ENCODE measurements around the gene SLC6A18. TPM values are rescaled to one million over a fixed set of nuclear protein-coding genes. Genes with fewer than 3 reads are reported as not detected.
"Not testable (repeated sequence)": the region's sequence is repeated elsewhere in the genome, so short reads cannot be mapped to it uniquely, and the experiment has no call there.

Gene SLC6A18
- total RNA-seq, 1 experiment from 2014 or later = not detected

DNA sequence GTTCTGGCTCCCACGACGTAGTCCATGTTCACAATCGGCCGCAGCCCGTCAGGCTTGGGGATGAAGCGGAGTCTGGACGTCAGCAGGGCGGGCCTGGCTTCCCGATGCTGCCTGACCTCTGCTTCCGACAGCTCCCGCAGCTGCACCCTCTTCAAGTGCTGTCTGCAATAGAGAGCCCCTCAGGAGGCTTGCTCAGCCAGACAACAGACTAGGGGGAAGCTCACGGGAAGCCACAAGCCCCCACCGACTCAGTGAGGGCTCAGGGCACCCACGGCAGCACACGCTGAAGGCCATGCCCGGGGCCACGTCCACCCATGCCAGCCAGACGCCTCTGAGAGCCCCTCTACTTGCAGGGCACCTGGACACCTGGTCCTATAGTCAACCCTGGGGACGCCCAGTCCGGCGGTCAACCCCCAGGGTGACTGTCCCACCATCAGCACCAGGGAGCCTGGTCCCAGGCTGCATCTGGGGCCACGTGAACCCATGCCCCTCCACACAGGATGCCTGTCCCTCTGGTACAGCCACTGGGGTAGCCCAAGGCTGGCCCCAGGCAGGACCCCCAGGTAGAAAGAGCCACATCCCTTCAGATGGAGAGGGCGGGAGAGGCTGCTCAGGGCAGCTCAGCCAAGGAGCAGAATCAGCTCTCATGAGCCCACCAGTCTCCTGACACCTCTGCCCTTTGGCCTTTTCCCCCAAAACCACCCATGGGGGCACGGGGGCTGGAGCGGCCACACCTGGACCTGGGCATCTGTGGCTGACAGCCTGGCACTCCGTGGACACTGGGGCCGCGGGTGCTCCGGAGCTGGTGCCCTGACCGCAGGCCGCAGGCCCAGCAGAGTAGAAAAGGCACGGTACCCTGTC lies 55.2 kb downstream of the SLC6A18 start:
- Mint-ChIP-seq H3K27ac (ENCODE audit: unreplicated experiment) (no peak overlapping the region), H3K4me1 (ENCODE audit: low read depth, unreplicated experiment) (no peaks in the 10 kb centered on the region), H3K9me3 (ENCODE audit: low read depth, unreplicated experiment) (no peaks in the 10 kb centered on the region), H3K36me3 (ENCODE audit: insufficient read depth, unreplicated experiment) (no peaks in the 10 kb centered on the region), H3K27me3 (ENCODE audit: unreplicated experiment) (no peaks in the 10 kb centered on the region), H3K4me3 (ENCODE audit: low read depth, unreplicated experiment) (no peak overlapping the region)
- CTCF ChIA-PET = interaction anchor here (0.6 kb wide), 1 partner anchor 51 kb away, joined by 4 read pairs; no protein-coding TSS in a partner anchor
- TF ChIP-seq, protein P1, sequence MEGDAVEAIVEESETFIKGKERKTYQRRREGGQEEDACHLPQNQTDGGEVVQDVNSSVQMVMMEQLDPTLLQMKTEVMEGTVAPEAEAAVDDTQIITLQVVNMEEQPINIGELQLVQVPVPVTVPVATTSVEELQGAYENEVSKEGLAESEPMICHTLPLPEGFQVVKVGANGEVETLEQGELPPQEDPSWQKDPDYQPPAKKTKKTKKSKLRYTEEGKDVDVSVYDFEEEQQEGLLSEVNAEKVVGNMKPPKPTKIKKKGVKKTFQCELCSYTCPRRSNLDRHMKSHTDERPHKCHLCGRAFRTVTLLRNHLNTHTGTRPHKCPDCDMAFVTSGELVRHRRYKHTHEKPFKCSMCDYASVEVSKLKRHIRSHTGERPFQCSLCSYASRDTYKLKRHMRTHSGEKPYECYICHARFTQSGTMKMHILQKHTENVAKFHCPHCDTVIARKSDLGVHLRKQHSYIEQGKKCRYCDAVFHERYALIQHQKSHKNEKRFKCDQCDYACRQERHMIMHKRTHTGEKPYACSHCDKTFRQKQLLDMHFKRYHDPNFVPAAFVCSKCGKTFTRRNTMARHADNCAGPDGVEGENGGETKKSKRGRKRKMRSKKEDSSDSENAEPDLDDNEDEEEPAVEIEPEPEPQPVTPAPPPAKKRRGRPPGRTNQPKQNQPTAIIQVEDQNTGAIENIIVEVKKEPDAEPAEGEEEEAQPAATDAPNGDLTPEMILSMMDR (IDR thresholded peaks at IDR 0.05; ENCODE audit: unreplicated experiment) = no peak
- no peak for DNase-seq
- BruUV-seq (replicated peaks) = no TSS peak
- intact Hi-C loops (cut with micrococcal nuclease; ENCODE audit: unreplicated experiment) = no loop called here

DNA sequence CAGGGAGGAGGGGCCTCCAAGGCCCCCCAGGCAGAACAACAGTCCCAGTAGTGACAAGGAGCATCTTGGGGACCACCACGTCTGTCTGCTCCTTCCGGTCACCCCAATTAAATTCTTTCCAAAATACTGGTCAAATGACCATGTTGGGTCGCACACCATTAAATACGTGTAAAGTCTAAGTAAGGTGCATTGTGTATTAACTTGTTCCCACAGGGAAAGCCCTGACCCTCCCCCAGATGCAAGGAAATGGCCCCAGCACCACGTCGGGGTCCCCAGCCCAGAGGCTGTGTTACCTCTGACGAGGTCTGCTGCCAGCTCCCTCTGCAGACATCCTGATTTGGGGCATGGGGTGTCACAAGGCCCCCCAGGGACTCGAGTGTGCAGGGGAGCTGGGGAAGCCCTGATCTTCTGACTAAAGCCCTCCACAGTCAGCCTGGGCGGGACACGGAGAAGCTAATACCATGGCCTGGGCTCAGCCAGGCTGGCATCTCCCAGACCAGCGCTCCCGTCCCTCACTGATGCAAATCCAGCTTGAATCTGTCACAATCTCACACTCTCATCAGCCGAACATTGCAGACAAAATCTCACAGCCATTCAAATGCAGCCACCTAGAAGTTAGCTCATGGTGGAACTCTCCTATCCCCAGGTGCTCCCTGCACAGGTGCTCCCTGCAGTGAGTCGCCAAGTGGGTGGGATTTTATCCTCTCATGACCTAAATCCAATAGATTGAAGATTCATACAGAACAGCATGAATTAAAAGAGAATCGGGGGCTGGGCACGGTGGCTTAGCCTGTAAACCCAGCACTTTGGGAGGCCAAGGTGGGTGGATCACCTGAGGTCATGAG lies 56.1 kb downstream of the SLC6A18 start:
- H3K27me3 Mint-ChIP-seq (ENCODE audit: unreplicated experiment) = peaks cover 2% of the 10 kb centered on the region
- no peaks in the 10 kb centered on the region for H3K9me3 Mint-ChIP-seq (ENCODE audit: low read depth, unreplicated experiment)
- no peaks in the 10 kb centered on the region for H3K36me3 Mint-ChIP-seq (ENCODE audit: insufficient read depth, unreplicated experiment)
- TF ChIP-seq, protein P1 (IDR thresholded peaks at IDR 0.05; ENCODE audit: unreplicated experiment) = no peak
- no peak for DNase-seq
- H3K4me1 Mint-ChIP-seq (ENCODE audit: low read depth, unreplicated experiment) = no peaks in the 10 kb centered on the region
- BruUV-seq (replicated peaks) = no TSS peak
- CTCF ChIA-PET = interaction anchor here (0.6 kb wide), 1 partner anchor 52 kb away, joined by 4 read pairs; no protein-coding TSS in a partner anchor
- intact Hi-C loops (cut with micrococcal nuclease; ENCODE audit: unreplicated experiment) = no loop called here
- no peak overlapping the region for H3K27ac Mint-ChIP-seq (ENCODE audit: unreplicated experiment)
- no peak overlapping the region for H3K4me3 Mint-ChIP-seq (ENCODE audit: low read depth, unreplicated experiment)

DNA sequence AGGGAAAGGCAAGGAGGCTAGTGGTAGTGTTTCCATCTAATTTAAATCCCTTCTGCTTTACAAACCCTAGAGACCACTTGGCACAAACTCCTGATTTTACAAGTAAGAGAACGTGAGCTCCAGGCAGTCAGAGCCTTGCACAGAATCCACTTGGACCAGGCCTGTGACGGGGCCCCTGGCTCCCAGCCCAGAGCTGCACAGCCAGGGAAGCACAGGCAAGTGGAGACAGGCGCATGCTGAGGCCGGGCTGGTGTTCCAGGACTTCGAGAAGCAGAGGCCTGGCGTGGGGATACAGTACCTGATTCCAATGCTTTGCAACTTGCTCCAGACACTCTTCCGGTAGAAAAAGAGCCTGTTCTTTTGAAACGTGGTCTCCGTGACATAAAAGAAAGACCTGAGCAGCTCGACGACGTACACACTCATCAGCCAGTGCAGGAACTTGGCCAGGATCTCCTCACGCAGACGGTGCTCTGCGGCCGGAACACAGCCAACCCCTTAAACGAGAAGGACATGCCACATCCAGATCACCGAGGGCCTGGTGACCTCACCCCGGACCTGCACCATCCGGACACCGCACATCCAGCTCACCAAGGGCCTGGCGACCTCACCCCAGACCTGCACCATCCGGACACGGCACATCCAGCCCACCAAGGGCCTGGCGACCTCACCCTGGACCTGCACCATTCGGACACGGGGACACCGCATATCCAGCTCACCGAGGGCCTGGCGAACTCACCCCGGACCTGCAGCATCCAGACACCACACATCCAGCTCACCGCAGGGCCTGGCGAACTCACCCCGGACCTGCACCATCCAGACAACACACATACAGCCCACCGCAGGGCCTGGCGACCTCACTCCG lies 57.2 kb downstream of the SLC6A18 start:
- H3K36me3 Mint-ChIP-seq (ENCODE audit: insufficient read depth, unreplicated experiment) = no peaks in the 10 kb centered on the region
- CTCF ChIA-PET = no interaction called here
- H3K4me1 Mint-ChIP-seq (ENCODE audit: low read depth, unreplicated experiment) = no peaks in the 10 kb centered on the region
- H3K4me3 Mint-ChIP-seq (ENCODE audit: low read depth, unreplicated experiment) = no peak overlapping the region
- no peak for DNase-seq
- intact Hi-C loops (cut with micrococcal nuclease; ENCODE audit: unreplicated experiment) = no loop called here
- no peak overlapping the region for H3K27ac Mint-ChIP-seq (ENCODE audit: unreplicated experiment)
- no peaks in the 10 kb centered on the region for H3K9me3 Mint-ChIP-seq (ENCODE audit: low read depth, unreplicated experiment)
- TF ChIP-seq, protein P1 (IDR thresholded peaks at IDR 0.05; ENCODE audit: unreplicated experiment) = no peak
- H3K27me3 Mint-ChIP-seq (ENCODE audit: unreplicated experiment) = peaks cover 13% of the 10 kb centered on the region
- BruUV-seq (replicated peaks) = no TSS peak

DNA sequence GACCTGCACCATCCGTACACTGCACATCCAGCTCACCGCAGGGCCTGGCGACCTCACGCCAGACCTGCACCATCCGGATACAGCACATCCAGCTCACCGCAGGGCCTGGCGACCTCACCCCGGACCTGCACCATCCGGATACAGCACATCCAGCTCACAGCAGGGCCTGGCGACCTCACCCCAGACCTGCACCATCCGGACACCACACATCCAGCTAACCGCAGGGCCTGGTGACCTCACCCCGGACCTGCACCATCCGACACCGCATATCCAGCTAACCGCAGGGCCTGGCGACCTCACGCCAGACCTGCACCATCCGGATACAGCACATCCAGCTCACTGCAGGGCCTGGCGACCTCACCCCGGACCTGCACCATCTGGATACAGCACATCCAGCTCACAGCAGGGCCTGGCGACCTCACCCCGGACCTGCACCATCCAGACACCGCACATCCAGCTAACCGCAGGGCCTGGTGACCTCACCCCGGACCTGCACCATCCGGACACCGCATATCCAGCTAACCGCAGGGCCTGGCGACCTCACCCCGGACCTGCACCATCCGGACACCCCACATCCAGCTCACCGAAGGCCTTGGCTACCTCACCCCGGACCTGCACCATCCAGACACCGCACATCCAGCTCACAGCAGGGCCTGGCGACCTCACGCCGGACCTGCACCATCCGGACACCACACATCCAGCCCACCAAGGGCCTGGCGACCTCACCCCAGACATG lies 58.0 kb downstream of the SLC6A18 start:
- H3K36me3 Mint-ChIP-seq (ENCODE audit: insufficient read depth, unreplicated experiment); CTCF ChIA-PET; BruUV-seq (replicated peaks); DNase-seq; H3K4me1 Mint-ChIP-seq (ENCODE audit: low read depth, unreplicated experiment); H3K4me3 Mint-ChIP-seq (ENCODE audit: low read depth, unreplicated experiment); H3K9me3 Mint-ChIP-seq (ENCODE audit: low read depth, unreplicated experiment); H3K27ac Mint-ChIP-seq (ENCODE audit: unreplicated experiment); intact Hi-C loops (cut with micrococcal nuclease; ENCODE audit: unreplicated experiment): not testable (repeated sequence)
- peaks cover 21% of the 10 kb centered on the region for H3K27me3 Mint-ChIP-seq (ENCODE audit: unreplicated experiment)

DNA sequence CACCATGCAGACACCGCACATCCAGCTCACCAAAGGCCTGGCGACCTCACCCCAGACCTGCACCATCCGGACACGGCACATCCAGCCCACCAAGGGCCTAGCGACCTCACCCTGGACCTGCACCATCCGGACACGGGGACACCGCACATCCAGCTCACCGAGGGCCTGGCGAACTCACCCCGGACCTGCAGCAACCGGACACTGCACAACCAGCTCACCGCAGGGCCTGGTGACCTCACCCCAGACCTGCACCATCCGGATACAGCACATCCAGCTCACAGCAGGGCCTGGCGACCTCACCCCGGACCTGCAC lies 58.5 kb downstream of the SLC6A18 start:
- BruUV-seq (replicated peaks); H3K4me1 Mint-ChIP-seq (ENCODE audit: low read depth, unreplicated experiment); H3K9me3 Mint-ChIP-seq (ENCODE audit: low read depth, unreplicated experiment); H3K4me3 Mint-ChIP-seq (ENCODE audit: low read depth, unreplicated experiment); DNase-seq; CTCF ChIA-PET; H3K36me3 Mint-ChIP-seq (ENCODE audit: insufficient read depth, unreplicated experiment); intact Hi-C loops (cut with micrococcal nuclease; ENCODE audit: unreplicated experiment); H3K27ac Mint-ChIP-seq (ENCODE audit: unreplicated experiment): not testable (repeated sequence)
- H3K27me3 Mint-ChIP-seq (ENCODE audit: unreplicated experiment) = peaks cover 26% of the 10 kb centered on the region

DNA sequence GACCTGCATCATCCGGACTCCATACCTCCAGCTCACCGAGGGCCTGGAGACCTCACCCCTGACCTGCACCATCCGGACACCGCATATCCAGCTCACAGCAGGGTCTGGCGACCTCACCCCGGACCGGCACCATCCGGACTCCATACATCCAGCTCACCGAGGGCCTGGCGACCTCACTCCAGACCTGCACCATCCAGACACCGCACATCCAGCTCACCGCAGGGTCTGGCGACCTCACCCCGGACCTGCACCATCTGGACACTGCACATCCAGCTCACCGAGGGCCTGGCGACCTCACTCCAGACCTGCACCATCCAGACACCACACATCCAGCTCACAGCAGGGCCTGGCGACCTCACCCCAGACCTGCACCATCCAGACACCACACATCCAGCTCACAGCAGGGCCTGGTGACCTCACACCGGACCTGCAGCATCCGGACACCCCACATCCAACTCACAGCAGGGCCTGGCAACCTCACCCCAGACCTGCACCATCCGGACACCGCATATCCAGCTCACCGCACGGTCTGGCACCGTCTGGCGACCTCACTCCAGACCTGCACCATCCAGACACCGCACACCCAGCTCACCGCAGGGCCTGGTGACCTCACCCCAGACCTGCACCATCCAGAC lies 59.3 kb downstream of the SLC6A18 start:
- H3K9me3 Mint-ChIP-seq (ENCODE audit: low read depth, unreplicated experiment); intact Hi-C loops (cut with micrococcal nuclease; ENCODE audit: unreplicated experiment); H3K4me3 Mint-ChIP-seq (ENCODE audit: low read depth, unreplicated experiment); DNase-seq; H3K36me3 Mint-ChIP-seq (ENCODE audit: insufficient read depth, unreplicated experiment); H3K27ac Mint-ChIP-seq (ENCODE audit: unreplicated experiment); BruUV-seq (replicated peaks); H3K4me1 Mint-ChIP-seq (ENCODE audit: low read depth, unreplicated experiment): not testable (repeated sequence)
- CTCF ChIA-PET = interaction anchor here (0.7 kb wide), 1 partner anchor 323 kb away, joined by 9 read pairs; no protein-coding TSS in a partner anchor
- peaks cover 27% of the 10 kb centered on the region for H3K27me3 Mint-ChIP-seq (ENCODE audit: unreplicated experiment)
